Measurements from ENCODE around the gene MEX3C. TPM values are rescaled to one million over a fixed set of nuclear protein-coding genes. Genes with fewer than 3 reads are reported as not detected.
A peak's percentile ranks its signal among the peaks of the same experiment; 100 is the strongest.

MEX3C gene
- total RNA-seq, 2 donors from 2014 or later, result 54.0 to 71.1 TPM

GRCh38 chr18:51160646-51161045 lies 36.8 kb downstream of the MEX3C start:
- no peaks in the 10 kb centered on the region for H3K36me3 Mint-ChIP-seq (ENCODE audit: low read depth)
- no peak overlapping the region for H3K27ac Mint-ChIP-seq
- peaks cover 2% of the 10 kb centered on the region for H3K4me1 Mint-ChIP-seq
- ATAC-seq, result no peak
- H3K27me3 Mint-ChIP-seq, result no peaks in the 10 kb centered on the region
- no peak overlapping the region for H3K4me3 Mint-ChIP-seq
- no peak for DNase-seq
- H3K9me3 ChIP-seq (ENCODE audit: control insufficient read depth, low read length, poor library complexity, severe bottlenecking), result no peaks in the 10 kb centered on the region

GRCh38 chr18:51157215-51157614 lies 40.3 kb downstream of the MEX3C start:
- H3K36me3 Mint-ChIP-seq (ENCODE audit: low read depth), result no peaks in the 10 kb centered on the region
- H3K4me1 Mint-ChIP-seq, result peaks cover 12% of the 10 kb centered on the region
- ATAC-seq (no peak), DNase-seq (no peak)
- no peaks in the 10 kb centered on the region for H3K27me3 Mint-ChIP-seq
- no peak overlapping the region for H3K4me3 Mint-ChIP-seq
- H3K9me3 ChIP-seq (ENCODE audit: control insufficient read depth, low read length, poor library complexity, severe bottlenecking), result no peaks in the 10 kb centered on the region
- no peak overlapping the region for H3K27ac Mint-ChIP-seq

GRCh38 chr18:51154431-51155063 lies 42.9 kb downstream of the MEX3C start:
- Mint-ChIP-seq H3K4me3 (peak overlapping the region; percentile 90), H3K4me1 (peaks cover 20% of the 10 kb centered on the region)

GRCh38 chr18:51153659-51154371 lies 43.7 kb downstream of the MEX3C start:
- Mint-ChIP-seq H3K4me1 (peaks cover 20% of the 10 kb centered on the region), H3K4me3 (peak overlapping the region; percentile 90), H3K36me3 (ENCODE audit: low read depth) (no peaks in the 10 kb centered on the region), H3K27me3 (no peaks in the 10 kb centered on the region), H3K27ac (peak overlapping the region; percentile 93)
- peak; percentile 21 to 29 (median 28) for DNase-seq
- no peaks in the 10 kb centered on the region for H3K9me3 ChIP-seq (ENCODE audit: control insufficient read depth, low read length, poor library complexity, severe bottlenecking)
- peak; percentile 66 for ATAC-seq

More at GRCh38 chr18:51154431-51155063, 42.9 kb downstream of the MEX3C start:
- Mint-ChIP-seq H3K27me3 (no peaks in the 10 kb centered on the region), H3K27ac (peak overlapping the region; percentile 93), H3K36me3 (ENCODE audit: low read depth) (no peaks in the 10 kb centered on the region)
- ATAC-seq, result no peak
- no peaks in the 10 kb centered on the region for H3K9me3 ChIP-seq (ENCODE audit: control insufficient read depth, low read length, poor library complexity, severe bottlenecking)
- DNase-seq, result no peak

GRCh38 chr18:51151568-51152511 lies 45.6 kb downstream of the MEX3C start:
- DNase-seq, result peak; percentile 29 to 43 (median 31)
- no peaks in the 10 kb centered on the region for H3K36me3 Mint-ChIP-seq (ENCODE audit: low read depth)
- H3K4me3 Mint-ChIP-seq, result peak overlapping the region; percentile 81
- ATAC-seq, result peak; percentile 80
- no peaks in the 10 kb centered on the region for H3K27me3 Mint-ChIP-seq
- H3K4me1 Mint-ChIP-seq, result peaks cover 20% of the 10 kb centered on the region
- H3K9me3 ChIP-seq (ENCODE audit: control insufficient read depth, low read length, poor library complexity, severe bottlenecking), result no peaks in the 10 kb centered on the region
- H3K27ac Mint-ChIP-seq, result peak overlapping the region; percentile 93

GRCh38 chr18:51151185-51151567 lies 46.3 kb downstream of the MEX3C start:
- Mint-ChIP-seq H3K4me1 (peaks cover 20% of the 10 kb centered on the region), H3K36me3 (ENCODE audit: low read depth) (no peaks in the 10 kb centered on the region), H3K27ac (peak overlapping the region; percentile 93), H3K27me3 (no peaks in the 10 kb centered on the region), H3K4me3 (no peak overlapping the region)
- ATAC-seq, result no peak
- no peak for DNase-seq
- H3K9me3 ChIP-seq (ENCODE audit: control insufficient read depth, low read length, poor library complexity, severe bottlenecking), result no peaks in the 10 kb centered on the region

GRCh38 chr18:51150113-51150700 lies 47.3 kb downstream of the MEX3C start:
- ATAC-seq (no peak), DNase-seq (no peak)
- Mint-ChIP-seq H3K4me1 (peaks cover 20% of the 10 kb centered on the region), H3K27ac (no peak overlapping the region), H3K36me3 (ENCODE audit: low read depth) (no peaks in the 10 kb centered on the region), H3K27me3 (no peaks in the 10 kb centered on the region), H3K4me3 (no peak overlapping the region)
- no peaks in the 10 kb centered on the region for H3K9me3 ChIP-seq (ENCODE audit: control insufficient read depth, low read length, poor library complexity, severe bottlenecking)

GRCh38 chr18:51149670-51150069 lies 47.8 kb downstream of the MEX3C start:
- DNase-seq (no peak), ATAC-seq (no peak)
- no peak overlapping the region for H3K27ac Mint-ChIP-seq
- H3K9me3 ChIP-seq (ENCODE audit: control insufficient read depth, low read length, poor library complexity, severe bottlenecking), result no peaks in the 10 kb centered on the region
- H3K27me3 Mint-ChIP-seq, result no peaks in the 10 kb centered on the region
- no peaks in the 10 kb centered on the region for H3K36me3 Mint-ChIP-seq (ENCODE audit: low read depth)
- no peak overlapping the region for H3K4me3 Mint-ChIP-seq
- H3K4me1 Mint-ChIP-seq, result peaks cover 20% of the 10 kb centered on the region

- Mint-ChIP-seq H3K27ac (no peak overlapping the region), H3K4me3 (no peak overlapping the region), H3K4me1 (peaks cover 5% of the 10 kb centered on the region), H3K36me3 (ENCODE audit: low read depth) (no peaks in the 10 kb centered on the region), H3K27me3 (no peaks in the 10 kb centered on the region)
- no peak for ATAC-seq
- no peak for DNase-seq
- H3K9me3 ChIP-seq (ENCODE audit: control insufficient read depth, low read length, poor library complexity, severe bottlenecking), result no peaks in the 10 kb centered on the region
Observed at GRCh38 chr18:51146909-51147308, 50.6 kb downstream of the MEX3C start.

GRCh38 chr18:51138936-51139335 lies 58.5 kb downstream of the MEX3C start:
- H3K9me3 ChIP-seq (ENCODE audit: control insufficient read depth, low read length, poor library complexity, severe bottlenecking), result no peaks in the 10 kb centered on the region
- no peak for DNase-seq
- no peaks in the 10 kb centered on the region for H3K4me1 Mint-ChIP-seq
- H3K27ac Mint-ChIP-seq, result no peak overlapping the region
- no peaks in the 10 kb centered on the region for H3K27me3 Mint-ChIP-seq
- no peak overlapping the region for H3K4me3 Mint-ChIP-seq
- no peaks in the 10 kb centered on the region for H3K36me3 Mint-ChIP-seq (ENCODE audit: low read depth)
- ATAC-seq, result no peak

GRCh38 chr18:51137891-51138290 lies 59.6 kb downstream of the MEX3C start:
- H3K27ac Mint-ChIP-seq, result no peak overlapping the region
- no peaks in the 10 kb centered on the region for H3K4me1 Mint-ChIP-seq
- no peaks in the 10 kb centered on the region for H3K9me3 ChIP-seq (ENCODE audit: control insufficient read depth, low read length, poor library complexity, severe bottlenecking)
- ATAC-seq, result no peak
- H3K27me3 Mint-ChIP-seq, result no peaks in the 10 kb centered on the region
- no peaks in the 10 kb centered on the region for H3K36me3 Mint-ChIP-seq (ENCODE audit: low read depth)
- H3K4me3 Mint-ChIP-seq, result no peak overlapping the region
- DNase-seq, result no peak

GRCh38 chr18:51137026-51137729 lies 60.3 kb downstream of the MEX3C start:
- no peaks in the 10 kb centered on the region for H3K9me3 ChIP-seq (ENCODE audit: control insufficient read depth, low read length, poor library complexity, severe bottlenecking)
- Mint-ChIP-seq H3K4me3 (no peak overlapping the region), H3K27ac (no peak overlapping the region), H3K4me1 (no peaks in the 10 kb centered on the region), H3K36me3 (ENCODE audit: low read depth) (no peaks in the 10 kb centered on the region), H3K27me3 (no peaks in the 10 kb centered on the region)
- DNase-seq (no peak), ATAC-seq (no peak)
